WI38 (cell line): ENCODE data around the gene UBL5.
"Not testable (repeated sequence)": the region's sequence is repeated elsewhere in the genome, so short reads cannot be mapped to it uniquely, and the experiment has no call there.

ENCODE experiments used
- H3K4me3 ChIP-seq: 2 replicates; pipeline ENCODE4 v1.5.1; 2011; ENCODE audit warnings: low read depth, mild to moderate bottlenecking, control low read depth, low read length
- CTCF ChIP-seq: IDR thresholded peaks from 2 replicates; pipeline ENCODE4 v1.5.1; 2012; ENCODE audit warnings: low read depth, mild to moderate bottlenecking, control low read depth, low read length

The UBL5 gene

DNA sequence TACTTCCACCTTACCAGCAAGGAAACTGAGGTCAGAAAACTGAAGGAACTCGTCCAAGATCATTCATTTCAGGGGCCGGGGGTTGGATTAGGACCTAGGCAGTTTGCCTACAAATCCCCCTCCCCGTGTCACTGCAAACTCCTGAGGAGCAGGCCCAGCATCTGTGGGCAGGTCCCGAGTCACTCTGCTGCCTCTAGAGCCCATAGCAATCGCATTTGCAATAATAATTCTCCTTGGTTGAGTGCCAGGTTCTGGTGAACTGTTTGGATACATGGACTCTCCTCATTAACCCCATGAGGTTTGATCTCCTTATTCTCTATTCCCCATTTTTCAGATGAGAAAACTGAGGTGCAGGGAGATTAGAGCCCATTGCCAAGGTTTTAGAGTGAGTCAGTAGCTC, 8.3 kb downstream of the UBL5 start:
- TF ChIP-seq CTCF = no peak
- H3K4me3 ChIP-seq = peak overlapping the region; percentile 93

DNA sequence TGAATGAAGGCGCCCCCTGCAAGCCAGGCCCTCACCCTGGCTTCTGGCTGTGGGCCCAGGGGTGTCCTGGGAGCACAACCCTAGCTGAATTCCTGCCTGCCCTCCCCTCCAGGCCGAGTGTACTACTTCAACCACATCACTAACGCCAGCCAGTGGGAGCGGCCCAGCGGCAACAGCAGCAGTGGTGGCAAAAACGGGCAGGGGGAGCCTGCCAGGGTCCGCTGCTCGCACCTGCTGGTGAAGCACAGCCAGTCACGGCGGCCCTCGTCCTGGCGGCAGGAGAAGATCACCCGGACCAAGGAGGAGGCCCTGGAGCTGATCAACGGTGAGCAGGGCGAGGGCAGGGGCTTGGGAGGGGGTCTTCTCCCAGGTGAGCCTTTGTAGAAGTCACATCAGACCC, 10.6 kb downstream of the UBL5 start:
- H3K4me3 ChIP-seq = no peak overlapping the region
- TF ChIP-seq CTCF = no peak

GRCh38 chr19:9839415-9839814, 11.7 kb downstream of the UBL5 start:
- TF ChIP-seq CTCF = no peak

GRCh38 chr19:9842834-9843625, 15.3 kb downstream of the UBL5 start:
- no peak for TF ChIP-seq CTCF

More at GRCh38 chr19:9839415-9839814, 11.7 kb downstream of the UBL5 start:
- no peak overlapping the region for H3K4me3 ChIP-seq

GRCh38 chr19:9843626-9844273, 16.0 kb downstream of the UBL5 start:
- H3K4me3 ChIP-seq = not testable (repeated sequence)

More at GRCh38 chr19:9842834-9843625, 15.3 kb downstream of the UBL5 start:
- no peak overlapping the region for H3K4me3 ChIP-seq

DNA sequence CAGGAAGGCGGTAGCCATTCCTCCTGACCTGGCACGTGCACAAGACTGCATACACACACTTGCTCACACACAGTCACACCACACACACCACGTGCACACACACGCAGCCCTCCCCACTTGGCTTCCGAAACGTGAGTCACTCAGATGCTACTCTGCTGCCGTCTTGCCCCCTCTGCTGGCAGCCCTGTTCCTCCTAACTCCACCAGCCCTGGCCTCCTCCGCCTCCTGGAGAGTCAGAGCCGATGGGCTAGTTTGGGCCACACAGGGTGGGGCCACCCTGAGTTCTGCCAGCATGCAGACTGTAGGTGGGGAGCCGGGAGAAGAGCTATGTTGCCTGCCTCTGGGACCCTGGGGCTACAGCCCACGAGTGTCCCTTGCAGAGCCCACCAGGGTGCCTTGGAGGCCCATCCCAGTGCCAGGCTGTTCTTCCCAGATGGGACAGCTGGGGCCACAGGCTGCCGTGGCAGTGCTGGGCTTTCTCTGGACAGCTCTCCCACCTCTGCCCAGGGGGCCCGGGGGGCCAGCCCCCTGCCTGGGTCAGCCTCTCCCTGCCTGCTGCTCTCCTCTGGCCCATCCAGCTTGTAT, 19.5 kb downstream of the UBL5 start:
- no peak overlapping the region for H3K4me3 ChIP-seq
- TF ChIP-seq CTCF = peak; percentile 72

- no peak overlapping the region for H3K4me3 ChIP-seq
- TF ChIP-seq CTCF = 0 out of 2 replicates have a peak, but pooled peaks have one; percentile 15
Measured at GRCh38 chr19:9848060-9848459, 20.3 kb downstream of the UBL5 start.
